Measurements from ENCODE around the gene ASNSD1.

ASNSD1 gene

DNA sequence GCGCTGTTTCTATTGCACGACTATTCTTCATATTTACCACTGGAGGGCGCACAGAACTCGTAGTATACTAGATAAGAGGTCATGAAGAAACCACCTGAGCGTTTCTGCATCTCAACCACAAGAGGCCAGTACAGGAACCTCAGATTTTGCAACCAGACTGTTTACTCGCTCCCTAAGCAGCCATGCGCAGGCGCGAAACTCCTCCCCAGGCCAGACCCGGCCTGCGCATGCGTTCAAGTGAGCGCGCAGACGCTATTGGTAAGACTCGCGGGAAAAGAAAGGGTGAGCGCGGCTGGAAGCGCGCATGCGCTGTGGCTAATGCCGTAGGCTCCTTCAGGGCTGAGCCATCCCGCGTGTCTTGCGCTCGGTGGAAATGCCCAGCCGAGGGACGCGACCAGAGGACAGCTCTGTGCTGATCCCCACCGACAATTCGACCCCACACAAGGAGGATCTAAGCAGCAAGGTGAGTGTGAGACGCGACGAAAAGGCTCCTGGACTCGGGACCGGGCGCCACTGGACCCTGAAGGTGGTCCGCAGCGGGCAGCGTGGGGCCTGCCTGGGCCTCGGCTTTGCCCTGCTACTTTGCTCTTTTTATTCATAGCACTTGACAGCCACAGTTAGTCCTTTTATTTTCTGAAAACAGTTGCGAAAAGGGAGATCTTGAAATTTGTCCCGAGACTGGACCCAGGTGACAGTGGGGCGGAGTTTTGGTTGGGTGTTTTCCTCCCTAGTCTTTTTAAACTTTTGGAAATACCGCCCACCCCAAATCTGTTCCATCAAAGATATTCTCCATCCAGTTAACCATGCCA lies at the start of gene ASNSD1:
TSS of gene ASNSD1 (plus strand) at position 312 of the 809 bp plus-strand sequence. CDS start 4,674 bp downstream, outside the sequence.
- DNase-seq (ENCODE audit: low spot score), result peak; percentile 100

DNA sequence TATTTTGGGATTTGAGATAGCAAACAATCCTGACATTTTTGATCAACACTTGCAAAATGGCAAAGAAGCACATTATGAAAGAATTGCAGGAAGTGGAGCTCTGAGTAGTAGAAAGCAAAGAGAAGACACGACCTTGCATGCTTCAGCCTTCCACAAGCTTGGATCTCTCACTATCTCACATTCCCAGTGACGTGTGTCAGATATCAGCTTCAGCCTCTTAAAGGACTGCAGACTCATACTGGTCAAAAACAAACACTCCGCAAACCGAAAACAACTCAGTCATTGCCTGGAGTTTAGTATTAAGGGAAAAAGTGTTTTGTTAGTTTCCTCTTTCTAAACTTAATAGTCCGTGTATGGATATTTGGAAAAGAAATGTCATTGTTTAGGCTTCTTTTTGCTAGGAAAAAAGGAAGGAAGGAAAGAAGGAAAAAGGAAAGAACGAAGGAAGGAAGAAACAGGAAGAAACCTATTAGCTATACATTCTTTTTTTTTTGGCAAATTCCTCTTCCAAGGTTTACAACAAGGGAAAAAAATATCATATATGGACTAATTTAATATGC lies 48.1 kb upstream of the ASNSD1 start:
- peak; percentile 58 for DNase-seq (ENCODE audit: low spot score)

DNA sequence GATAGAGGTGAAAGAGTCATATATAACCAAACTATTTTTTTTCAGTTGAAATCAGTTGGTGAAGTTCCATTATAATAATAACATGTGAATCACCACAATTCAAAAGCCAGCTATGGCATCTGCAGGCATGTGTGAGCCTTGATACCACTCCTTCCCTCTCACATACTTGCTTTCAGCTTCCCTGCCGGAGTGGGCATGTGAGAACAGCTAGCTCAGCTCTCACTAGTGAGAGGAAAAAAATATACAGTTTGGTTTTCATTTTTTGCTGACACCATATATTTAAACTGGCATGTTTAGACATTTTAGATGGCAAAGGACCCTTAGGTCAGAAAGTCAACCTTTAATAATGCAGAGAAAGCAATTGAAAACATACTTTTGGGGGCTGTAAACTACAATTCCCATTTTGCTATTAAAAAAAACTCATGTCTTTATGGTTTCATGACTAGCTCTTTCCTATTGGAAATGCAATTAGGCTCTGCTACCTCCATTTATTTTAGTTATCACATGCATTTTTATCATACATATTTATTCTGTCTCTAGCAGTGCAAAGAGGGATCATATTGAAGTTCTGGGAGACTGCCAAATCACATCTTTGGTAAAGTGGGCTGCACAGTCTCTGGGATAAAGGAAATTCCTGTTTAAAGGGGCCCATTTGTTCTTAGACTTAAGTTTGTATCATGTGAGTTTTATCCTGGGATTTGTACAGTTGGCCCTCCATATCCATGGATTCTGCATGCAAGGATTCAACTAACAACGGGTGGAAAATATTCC lies 47.4 kb upstream of the ASNSD1 start:
- DNase-seq (ENCODE audit: low spot score), result peak; percentile 38

DNA sequence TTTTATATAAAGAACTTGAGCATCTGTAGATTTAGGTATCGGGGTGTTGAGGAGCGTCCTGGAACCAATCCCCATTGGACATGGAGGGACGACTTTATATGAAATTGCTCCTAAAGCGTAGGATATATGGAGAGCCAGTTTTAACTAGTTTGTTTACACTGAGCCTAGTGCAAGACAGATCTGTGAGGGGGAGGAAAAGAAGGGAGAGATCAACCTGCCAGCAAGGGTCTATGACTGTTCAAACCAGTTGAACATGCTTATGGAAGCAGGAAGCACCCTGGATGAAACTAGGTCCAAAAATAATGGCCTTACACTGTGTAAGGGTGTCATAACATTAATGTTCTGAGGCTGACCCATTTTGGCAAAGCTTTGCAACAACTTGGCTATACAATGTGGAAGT lies 46.7 kb upstream of the ASNSD1 start:
- DNase-seq (ENCODE audit: low spot score), result no peak

DNA sequence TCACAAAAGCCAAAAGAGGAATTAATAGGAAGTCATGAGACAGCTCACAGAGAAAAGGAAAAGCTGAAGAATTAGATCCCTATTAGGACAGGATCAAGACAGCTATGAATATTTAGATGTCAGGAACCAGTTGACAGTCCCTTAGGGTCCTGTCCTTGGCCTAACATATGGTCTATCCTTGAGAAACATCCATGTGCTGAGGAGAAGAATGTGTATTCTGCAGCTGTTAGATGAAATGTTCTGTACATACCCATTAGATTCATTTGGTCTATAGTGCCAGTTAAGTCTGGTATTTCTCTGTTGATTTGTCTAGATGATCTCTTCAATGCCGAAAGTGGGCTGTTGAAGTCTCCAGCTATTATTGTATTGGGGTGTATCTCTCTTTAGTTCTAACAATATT lies 43.1 kb upstream of the ASNSD1 start:
- DNase-seq (ENCODE audit: low spot score), result no peak

DNA sequence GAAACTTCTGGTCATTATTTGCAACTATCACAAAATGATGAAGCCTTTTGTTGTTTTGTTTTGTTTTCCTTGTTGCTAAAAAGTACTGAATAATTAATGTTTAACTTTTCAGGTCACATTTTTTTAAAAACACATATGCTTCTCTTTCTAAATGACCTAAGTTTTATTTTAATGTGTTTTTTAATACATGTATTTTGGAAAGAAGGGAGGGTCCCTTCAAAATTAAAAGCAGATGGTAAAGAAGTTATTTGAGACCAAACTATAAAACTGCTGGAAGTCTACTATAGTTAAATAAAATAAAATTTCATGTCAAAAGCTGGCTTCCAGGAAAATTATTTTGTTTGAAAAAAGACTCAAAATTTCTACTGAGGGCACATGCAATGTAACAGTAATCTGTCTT lies 39.5 kb upstream of the ASNSD1 start:
- DNase-seq (ENCODE audit: low spot score), result no peak

DNA sequence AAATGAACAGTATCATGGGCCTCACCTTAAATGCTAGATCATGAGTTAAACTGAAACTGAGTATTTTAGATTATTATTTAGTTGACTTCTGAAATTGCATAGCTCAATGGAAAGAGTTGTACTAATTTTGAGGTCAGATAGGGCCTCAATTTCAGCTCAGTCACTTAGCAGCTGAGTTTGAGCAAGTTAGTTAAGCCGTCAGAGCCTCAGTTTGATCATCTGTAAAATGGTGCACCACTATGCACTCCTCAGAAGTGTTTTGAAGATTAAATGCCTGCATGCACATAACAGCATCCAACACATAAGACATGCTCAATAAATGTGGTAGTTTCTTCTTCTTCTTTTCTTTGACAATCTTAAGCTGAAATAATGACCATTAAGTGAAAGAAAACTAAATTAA lies 38.2 kb upstream of the ASNSD1 start:
- no peak for DNase-seq (ENCODE audit: low spot score)

DNA sequence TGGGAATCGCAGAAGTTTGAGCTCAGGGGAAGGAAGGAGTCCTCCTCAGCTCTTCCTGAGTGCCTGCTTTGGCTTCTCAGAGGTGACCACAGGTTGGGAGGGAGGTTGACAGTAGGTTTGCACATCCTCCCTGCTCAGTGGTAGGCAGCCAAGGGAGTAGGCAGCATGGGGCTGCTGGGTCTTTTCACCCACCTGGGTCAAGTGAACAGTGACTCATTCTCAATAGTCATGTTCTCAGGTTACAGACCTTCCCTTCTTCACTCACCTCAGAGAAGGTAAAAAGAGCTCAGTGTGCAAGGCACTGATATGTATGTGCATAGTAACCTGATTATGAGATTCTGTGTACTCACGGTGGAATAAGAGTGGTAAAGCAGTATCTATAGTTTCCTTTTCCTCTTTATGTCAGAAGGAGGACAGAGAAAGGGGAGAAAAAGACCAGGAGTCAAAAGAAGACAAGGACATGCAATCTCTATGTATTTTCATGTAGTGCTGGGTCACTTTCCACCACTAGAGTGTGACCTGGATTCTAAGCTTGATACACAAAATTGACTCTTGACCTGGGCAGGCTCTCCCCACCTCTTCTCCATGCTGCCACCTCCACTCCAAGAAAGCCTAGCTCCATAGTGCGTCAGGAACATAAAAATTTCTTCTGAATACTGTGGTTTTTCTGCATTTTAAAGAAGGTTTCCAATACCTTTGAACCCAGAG lies 36.5 kb upstream of the ASNSD1 start:
- DNase-seq (ENCODE audit: low spot score), result no peak

DNA sequence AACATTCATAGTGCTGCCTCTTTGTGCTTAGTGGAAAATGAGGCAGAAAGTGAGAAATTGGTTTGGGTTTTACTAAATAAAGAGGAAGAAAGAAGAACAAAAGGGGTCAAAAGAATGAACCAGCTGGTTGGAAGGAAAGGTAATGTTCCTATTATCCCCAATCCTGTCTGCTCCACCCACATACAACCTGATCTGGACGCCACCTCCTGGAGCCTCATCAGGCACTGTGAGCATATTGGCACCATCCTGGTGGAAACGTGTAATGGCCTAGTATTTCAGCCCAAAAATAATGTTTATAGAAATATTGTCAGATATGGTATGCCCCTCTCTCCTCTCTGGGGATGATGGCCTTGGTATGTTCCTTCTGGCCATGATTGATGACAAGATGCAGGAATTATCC lies 35.6 kb upstream of the ASNSD1 start:
- no peak for DNase-seq (ENCODE audit: low spot score)

DNA sequence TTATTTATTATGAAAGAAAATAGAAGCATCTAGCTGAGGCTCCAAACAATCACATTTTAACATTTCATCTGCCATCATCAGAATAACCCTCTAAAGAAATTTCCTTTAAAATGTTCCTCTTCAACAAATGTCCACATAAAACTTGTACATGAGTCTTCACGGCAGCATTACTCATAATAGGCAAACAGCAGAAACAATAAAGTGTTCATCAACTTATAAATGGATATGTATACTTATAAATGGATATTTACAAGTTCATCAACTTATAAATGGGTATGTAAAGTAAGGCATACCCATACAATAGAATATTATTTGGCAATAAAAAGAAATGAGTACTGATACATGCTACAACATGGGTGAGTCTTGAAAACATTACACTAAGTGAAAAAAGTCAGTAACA lies 33.5 kb upstream of the ASNSD1 start:
- no peak for DNase-seq (ENCODE audit: low spot score)

DNA sequence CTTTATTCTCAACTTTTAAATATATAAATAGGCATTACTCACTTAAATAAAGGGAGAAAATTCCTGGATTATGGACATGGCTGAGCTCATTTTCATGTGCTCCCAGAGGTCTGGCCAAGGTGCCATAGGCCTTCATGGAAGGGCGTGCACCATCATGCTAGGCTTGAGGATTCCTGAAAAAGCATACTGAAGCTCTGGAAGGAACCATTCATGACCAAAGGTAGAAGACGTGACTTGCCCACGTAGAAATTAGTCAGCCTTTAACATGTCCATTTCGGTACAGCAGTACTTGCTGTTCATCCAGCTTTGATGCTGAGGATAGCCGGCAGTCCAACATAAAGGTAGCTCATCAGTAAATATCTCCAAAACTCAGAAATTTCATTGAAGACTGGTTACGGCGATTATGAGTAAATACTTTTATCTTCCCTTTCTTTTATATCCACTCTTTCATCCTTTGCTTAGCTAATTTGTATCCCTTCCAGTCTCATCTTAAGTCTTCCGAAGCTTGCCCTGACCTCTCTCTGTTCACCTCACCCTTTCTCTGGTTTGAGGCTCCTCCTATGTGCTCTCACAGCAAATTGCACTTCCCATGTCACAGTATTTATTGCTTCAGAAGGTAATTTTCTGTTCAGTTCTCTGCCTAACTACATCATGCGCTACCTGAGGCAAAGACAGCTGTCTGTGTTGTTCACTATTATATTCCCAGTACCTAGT lies 32.3 kb upstream of the ASNSD1 start:
- DNase-seq (ENCODE audit: low spot score), result no peak

DNA sequence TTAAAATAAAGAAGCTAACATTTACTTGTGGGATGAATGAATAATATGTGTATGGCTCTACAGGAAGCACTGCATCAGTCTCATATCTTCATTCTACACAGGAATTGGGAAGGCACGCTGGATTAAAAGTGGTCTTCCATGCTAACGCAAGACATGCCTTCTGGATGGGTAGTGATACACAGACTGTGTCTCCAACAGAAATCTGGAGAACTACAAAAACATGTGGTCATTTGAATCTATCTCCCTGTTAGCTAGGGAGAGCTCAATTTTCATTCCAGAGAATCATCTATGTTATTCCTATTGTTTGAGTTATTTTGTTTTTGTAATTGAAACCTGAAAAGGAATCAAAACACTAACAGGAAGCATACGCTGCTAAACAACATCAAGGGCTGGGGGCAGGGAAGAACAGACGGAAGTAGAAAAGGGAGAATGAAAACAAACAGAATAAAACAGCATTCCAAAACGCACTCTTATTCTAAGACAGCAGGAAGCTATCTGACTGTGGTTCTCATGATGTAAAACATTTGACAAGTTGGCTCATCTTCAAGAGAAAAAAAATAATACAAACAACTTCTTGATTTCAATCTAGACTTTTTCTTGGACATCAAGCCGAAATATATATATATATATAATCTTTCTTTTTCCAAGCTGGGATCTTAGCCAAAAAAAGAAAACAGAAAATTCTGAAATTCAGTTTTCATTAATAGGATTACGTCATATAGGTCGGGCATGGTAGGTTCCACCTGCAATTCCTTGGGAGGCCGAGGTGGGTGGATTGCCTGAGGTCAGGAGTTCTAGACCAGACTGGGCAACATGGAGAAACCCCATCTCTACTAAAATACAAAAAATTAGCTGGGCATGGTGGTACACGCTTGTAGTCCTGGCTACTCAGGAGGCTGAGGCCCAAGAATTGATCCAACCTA lies 31.5 kb upstream of the ASNSD1 start:
- DNase-seq (ENCODE audit: low spot score), result no peak

DNA sequence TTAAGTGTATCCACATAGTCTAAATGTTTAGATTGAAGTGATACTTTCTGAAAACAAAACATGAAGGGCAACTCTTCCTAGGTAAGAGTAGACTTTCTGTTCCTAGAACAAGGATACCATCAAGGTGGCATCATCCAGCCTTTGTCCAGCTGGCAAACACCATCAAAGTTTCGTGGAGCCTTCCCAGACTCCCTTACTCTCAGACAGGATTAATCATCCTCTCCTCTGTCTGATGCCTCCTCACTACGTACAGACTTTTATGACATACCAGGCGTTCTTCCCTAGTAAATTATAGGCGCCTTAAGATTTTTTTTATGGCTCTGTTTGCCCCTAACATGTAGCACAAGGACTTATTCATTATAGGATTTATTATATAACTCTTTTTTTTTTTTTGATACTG lies 29.4 kb upstream of the ASNSD1 start:
- DNase-seq (ENCODE audit: low spot score), result no peak

DNA sequence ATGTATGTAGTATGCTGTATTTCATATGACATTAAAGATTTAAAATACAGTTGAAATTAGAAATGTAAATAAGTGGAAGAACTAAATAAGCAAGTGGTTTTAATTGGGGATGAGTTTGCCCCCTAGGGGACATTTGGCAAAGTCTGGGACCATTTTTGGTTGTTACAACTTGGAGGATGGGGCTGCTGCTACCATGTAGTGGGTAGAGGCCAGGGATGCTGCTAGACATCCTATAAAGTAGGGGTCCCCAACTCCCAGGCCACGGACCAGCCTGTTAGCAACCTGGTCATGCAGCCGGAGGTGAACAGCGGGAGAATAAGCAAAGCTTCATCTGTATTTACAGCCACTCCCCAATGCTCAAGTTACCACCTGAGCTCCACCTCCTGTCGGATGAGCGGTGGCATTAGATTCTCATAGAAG lies 27.9 kb upstream of the ASNSD1 start:
- DNase-seq (ENCODE audit: low spot score), result no peak

DNA sequence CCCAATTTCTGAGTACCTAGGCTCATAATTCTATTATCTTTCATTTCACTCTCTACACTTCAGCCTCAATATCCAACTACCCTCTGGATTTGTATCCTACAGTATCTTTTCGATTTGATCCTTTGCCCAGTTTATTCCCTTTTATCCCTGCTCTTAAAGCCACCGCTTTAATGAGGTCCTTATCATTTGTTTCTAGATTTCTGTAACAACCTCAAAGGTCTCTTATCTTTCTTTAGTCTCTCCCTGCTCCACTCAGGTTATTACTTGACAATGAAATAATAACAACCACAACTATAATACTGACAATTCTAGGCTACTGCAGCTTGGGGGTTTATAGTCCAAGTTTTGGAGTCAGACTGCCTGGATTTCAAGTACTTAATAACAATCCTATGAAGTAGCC lies 25.9 kb upstream of the ASNSD1 start:
- no peak for DNase-seq (ENCODE audit: low spot score)

DNA sequence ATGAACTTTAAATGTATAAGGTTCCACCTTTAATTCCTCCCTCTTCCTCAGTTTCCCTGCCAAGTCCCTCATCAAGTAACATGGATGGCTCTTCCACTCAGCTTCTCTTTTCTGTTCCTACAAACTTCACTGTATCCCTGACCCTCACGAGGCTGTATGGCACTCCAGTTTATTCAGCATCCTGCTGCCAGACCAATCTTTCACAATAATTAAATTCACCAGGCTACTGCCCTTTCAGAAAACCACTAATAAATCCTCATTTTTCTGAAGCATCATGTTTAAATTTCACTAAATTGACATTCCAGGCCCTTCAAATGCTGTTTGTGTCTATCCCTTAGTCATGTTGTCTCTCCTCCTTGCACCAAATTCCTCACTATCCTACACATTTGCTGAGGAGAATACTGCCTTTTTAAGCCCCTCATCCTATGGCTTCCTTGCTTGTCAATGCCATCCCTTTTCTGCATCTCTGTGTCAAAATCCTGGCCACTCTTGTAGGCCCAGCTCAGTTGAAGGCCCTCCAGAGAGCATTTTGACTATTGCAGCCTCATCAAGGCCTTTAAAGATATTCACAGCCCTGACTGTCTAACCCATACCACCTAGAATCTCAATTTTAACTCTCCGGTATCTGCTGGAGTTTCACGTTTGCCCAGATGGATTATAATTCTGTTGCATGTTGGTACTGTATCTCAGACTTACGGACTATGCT lies 22.8 kb upstream of the ASNSD1 start:
- no peak for DNase-seq (ENCODE audit: low spot score)

DNA sequence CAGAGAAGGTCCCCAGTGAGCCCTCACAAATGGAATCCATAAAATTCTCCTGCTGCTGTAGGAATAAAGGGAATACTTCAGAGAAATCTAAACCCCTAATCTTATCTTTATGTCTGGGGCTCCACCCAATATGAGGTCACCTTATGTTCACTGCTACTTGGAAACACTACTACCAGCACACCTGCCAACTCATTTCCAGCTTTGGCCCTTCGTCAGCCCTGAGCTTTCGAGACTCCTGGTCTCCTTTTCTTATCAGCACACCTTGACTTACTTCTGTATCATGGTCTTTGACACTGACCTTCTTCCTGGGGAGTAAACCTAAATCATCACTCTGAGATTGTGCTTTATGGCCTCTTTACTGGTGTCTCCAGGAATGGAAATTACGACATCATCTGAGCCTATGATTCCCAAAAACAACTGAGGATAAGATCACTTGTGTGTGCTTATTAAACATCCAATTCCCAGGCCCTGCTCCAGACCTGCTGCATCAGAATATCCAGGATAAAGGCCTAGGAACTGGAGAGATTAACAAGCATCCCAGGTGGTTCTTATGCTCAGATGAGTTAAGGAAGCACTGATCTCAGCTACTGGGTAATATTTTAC lies 22.2 kb upstream of the ASNSD1 start:
- no peak for DNase-seq (ENCODE audit: low spot score)

DNA sequence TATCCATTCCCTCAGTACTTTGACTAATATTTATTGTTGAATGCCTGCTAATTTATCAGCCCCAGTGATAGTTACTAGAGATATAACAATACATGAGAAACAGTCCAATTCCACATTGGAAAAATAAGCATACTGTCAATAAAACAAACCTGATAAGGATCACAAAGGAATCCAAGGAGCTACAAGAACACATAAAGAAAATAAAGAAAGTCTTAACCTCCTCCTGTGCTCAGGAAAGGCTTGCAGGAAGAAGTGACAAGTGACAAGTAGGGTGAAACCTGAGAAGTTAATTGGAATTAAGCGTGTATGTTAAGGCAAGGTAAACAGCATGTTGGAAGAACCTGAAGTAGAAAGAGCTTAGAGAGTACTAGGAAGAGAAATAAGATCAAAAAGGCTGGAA lies 20.3 kb upstream of the ASNSD1 start:
- DNase-seq (ENCODE audit: low spot score), result no peak

DNA sequence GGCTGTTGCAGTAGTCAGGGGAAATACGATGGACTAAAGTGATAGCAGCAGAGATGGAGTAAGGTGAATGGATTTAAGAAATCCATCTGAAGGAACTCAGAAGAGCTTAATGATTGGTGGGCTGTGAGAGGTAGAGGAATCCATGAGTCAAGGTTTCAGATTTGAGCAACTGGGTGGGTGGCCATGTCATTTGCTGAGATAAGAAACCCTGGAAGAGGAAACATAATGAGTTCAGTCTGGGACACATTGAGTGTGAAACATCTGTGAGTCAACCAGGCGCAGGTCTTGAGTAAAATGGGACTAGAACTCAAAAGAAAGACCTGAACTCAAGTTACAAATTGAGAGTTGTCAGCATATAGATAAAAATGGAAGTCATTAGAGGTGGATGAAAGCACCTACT lies 19.7 kb upstream of the ASNSD1 start:
- no peak for DNase-seq (ENCODE audit: low spot score)

DNA sequence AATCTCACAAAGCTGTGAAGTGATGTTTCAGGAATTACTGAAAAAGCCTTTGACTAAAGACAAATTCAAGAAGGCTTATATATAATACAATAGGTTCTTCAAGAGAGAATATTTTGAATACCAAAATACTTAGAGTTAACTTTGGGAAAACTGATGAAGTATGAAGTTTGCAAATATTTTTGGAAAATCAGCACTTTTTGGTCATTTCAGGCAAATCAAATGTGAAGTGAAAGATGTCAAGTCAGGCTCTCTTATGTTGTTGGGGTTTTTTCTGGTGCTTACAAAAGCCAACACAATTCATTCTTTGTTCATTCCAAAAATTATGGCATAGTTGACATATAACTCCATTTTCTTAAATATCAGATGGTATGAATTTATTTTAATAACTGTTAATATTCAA lies 14.7 kb upstream of the ASNSD1 start:
- no peak for DNase-seq (ENCODE audit: low spot score)

All from AG08396 (cell line).